CD4-positive, CD25-positive, alpha-beta regulatory T cell (primary cell): ENCODE data around the gene LYSET. TPM values are rescaled to one million over a fixed set of nuclear protein-coding genes. Genes with fewer than 3 reads are reported as not detected.
"Not testable (repeated sequence)": the region's sequence is repeated elsewhere in the genome, so short reads cannot be mapped to it uniquely, and the experiment has no call there.

ENCODE experiments used
- ATAC-seq, 2 donors: fragments of 150-1000 bp; cut with Tn5 transposase; one replicate each; pipeline ENCODE4 v1.10.0; 2021; ENCODE audit warnings: low read depth in 2 of 2, moderate number of reproducible peaks in 2 of 2, moderate library complexity in 1 of 2
- DNase-seq, 3 donors: peaks; one replicate each; pipeline versions ENCODE4 v3.0.0 to v3.0.0-alpha.2; 2012 to 2022; ENCODE audit warnings: mixed read lengths in 1 of 3
- H3K27ac ChIP-seq: one replicate; pipeline ENCODE4 v1.7.0; 2013; ENCODE audit warnings: mild to moderate bottlenecking, low read length; ENCODE audit not compliant: insufficient read depth, poor library complexity, severe bottlenecking
- H3K27me3 ChIP-seq: one replicate; pipeline ENCODE4 v1.7.0; 2013; ENCODE audit warnings: low read length; ENCODE audit not compliant: control insufficient read depth, insufficient read depth
- H3K36me3 ChIP-seq: one replicate; pipeline ENCODE4 v1.7.0; 2013; ENCODE audit warnings: mild to moderate bottlenecking, low read length, moderate library complexity; ENCODE audit not compliant: control insufficient read depth, insufficient read depth
- H3K4me1 ChIP-seq: 2 replicates; pipeline ENCODE4 v1.7.0; 2013; ENCODE audit warnings: mild to moderate bottlenecking, low read length; ENCODE audit not compliant: insufficient read depth, control insufficient read depth, poor library complexity, severe bottlenecking
- H3K4me3 ChIP-seq: one replicate; pipeline ENCODE4 v1.7.0; 2013; ENCODE audit warnings: low read depth, mild to moderate bottlenecking, low read length, moderate library complexity
- H3K9me3 ChIP-seq, 2 experiments: 1 replicate in 1 of 2; 2 replicates in 1 of 2; pipeline ENCODE4 v1.7.0; 2013; ENCODE audit warnings: low read length in 2 of 2, mild to moderate bottlenecking in 1 of 2, moderate library complexity in 1 of 2; ENCODE audit not compliant: control insufficient read depth in 2 of 2
- H3K27ac Mint-ChIP-seq, 3 donors: one replicate each; pipeline ENCODE4 v1.8.0; 2020 to 2022; ENCODE audit warnings: mild to moderate bottlenecking in 3 of 3, mixed read lengths in 3 of 3, moderate library complexity in 2 of 3
- H3K27me3 Mint-ChIP-seq: one replicate; pipeline ENCODE4 v1.8.0; 2022; ENCODE audit warnings: mild to moderate bottlenecking, mixed read lengths
- H3K36me3 Mint-ChIP-seq: one replicate; pipeline ENCODE4 v1.8.0; 2020; ENCODE audit warnings: mixed read lengths
- H3K4me1 Mint-ChIP-seq, 4 donors: one replicate each; pipeline ENCODE4 v1.8.0; 2020 to 2022; ENCODE audit warnings: mixed read lengths in 4 of 4, mild to moderate bottlenecking in 1 of 4
- H3K4me3 Mint-ChIP-seq, 4 donors: one replicate each; pipeline ENCODE4 v1.8.0; 2020 to 2022; ENCODE audit warnings: mild to moderate bottlenecking in 4 of 4, mixed read lengths in 4 of 4, moderate library complexity in 3 of 4
- H3K9me3 Mint-ChIP-seq, 7 donors: one replicate each; pipeline ENCODE4 v1.8.0; 2020 to 2022; ENCODE audit warnings: mixed read lengths in 7 of 7, mild to moderate bottlenecking in 3 of 7, moderate library complexity in 2 of 7
- polyA plus RNA-seq, 4 donors: library from polyadenylated mRNA; unstranded; fragments of 300-500 nt; fragmentation: Illumina TruSeq; gene quantifications; one replicate each; pipeline ENCODE4 v1.2.3, GENCODE V29; 2021
- total RNA-seq: library from RNA; stranded (reverse); gene quantifications from one replicate; pipeline ENCODE4 v1.2.3, GENCODE V29; 2022

Gene LYSET
- total and polyA plus RNA-seq, 5 donors from 2014 or later, result 6.9 to 43.1 (median 36.0) TPM

DNA sequence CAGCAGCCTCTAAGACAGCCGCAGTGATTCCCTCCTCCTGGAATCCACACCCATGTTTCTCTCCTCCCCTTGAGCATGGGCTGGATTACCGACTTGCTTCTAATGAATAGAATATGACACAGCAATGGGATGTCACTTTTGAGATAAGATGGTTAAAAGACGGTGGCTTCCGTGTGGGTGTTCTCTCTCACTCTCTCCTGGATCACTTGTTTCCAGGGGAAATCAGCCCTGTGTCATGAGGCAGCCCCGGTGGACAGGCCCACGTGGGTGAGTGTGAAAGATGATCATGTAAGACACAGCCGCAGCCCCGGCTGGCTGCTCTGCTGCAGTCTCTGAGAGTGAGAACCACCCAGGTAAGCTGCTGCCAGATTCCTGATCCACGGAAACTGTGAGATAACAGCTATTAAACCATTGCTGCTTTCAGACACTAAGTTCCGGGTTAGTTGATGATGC lies 11.1 kb upstream of the LYSET start:
- Mint-ChIP-seq H3K9me3 (no peaks in the 10 kb centered on the region), H3K27me3 (no peaks in the 10 kb centered on the region), H3K36me3 (no peaks in the 10 kb centered on the region), H3K4me3 (no peak overlapping the region), H3K4me1 (peaks cover 2 to 9% (median 5%) of the 10 kb centered on the region in 4 donors), H3K27ac (peak overlapping the region in 1 of 3 donors; percentile 26)
- Histone ChIP-seq H3K27ac (no peak overlapping the region), H3K36me3 (no peaks in the 10 kb centered on the region), H3K4me1 (no peaks in the 10 kb centered on the region), H3K9me3 (no peaks in the 10 kb centered on the region), H3K27me3 (no peaks in the 10 kb centered on the region), H3K4me3 (no peak overlapping the region)
- ATAC-seq, result no peak
- DNase-seq, result no peak

GRCh38 chr14:93174731-93175130 lies 10.4 kb upstream of the LYSET start:
- not testable (repeated sequence) for H3K4me1 Mint-ChIP-seq, H3K27ac ChIP-seq, H3K4me3 Mint-ChIP-seq, ATAC-seq, DNase-seq, H3K9me3 Mint-ChIP-seq, H3K27ac Mint-ChIP-seq, H3K36me3 ChIP-seq, H3K4me1 ChIP-seq, H3K9me3 ChIP-seq, H3K36me3 Mint-ChIP-seq, H3K27me3 ChIP-seq, H3K27me3 Mint-ChIP-seq, H3K4me3 ChIP-seq

GRCh38 chr14:93175492-93175891 lies 9.6 kb upstream of the LYSET start:
- Histone ChIP-seq H3K36me3 (no peaks in the 10 kb centered on the region), H3K9me3 (no peaks in the 10 kb centered on the region), H3K27me3 (no peaks in the 10 kb centered on the region), H3K4me3 (no peak overlapping the region), H3K27ac (no peak overlapping the region), H3K4me1 (no peaks in the 10 kb centered on the region)
- Mint-ChIP-seq H3K4me1 (peaks cover 2 to 9% (median 5%) of the 10 kb centered on the region in 4 donors), H3K27ac (no peak overlapping the region), H3K9me3 (no peaks in the 10 kb centered on the region), H3K4me3 (no peak overlapping the region), H3K36me3 (no peaks in the 10 kb centered on the region), H3K27me3 (no peaks in the 10 kb centered on the region)
- DNase-seq, result no peak
- no peak for ATAC-seq

- Histone ChIP-seq H3K4me1 (peaks cover 35% of the 10 kb centered on the region), H3K27me3 (no peaks in the 10 kb centered on the region), H3K4me3 (peak overlapping the region; percentile 87), H3K27ac (peak overlapping the region; percentile 97), H3K9me3 (no peaks in the 10 kb centered on the region), H3K36me3 (peaks cover 11% of the 10 kb centered on the region)
- H3K4me3 Mint-ChIP-seq, result peak overlapping the region; percentile 88 to 96 (median 90)
- H3K9me3 Mint-ChIP-seq, result no peaks in the 10 kb centered on the region
- DNase-seq (no peak), ATAC-seq (no peak)
- H3K4me1 Mint-ChIP-seq, result peaks cover 18 to 47% (median 39%) of the 10 kb centered on the region in 4 donors
- peaks cover 4% of the 10 kb centered on the region for H3K27me3 Mint-ChIP-seq
- H3K27ac Mint-ChIP-seq, result peak overlapping the region; percentile 74 to 91 (median 88)
- peaks cover 16% of the 10 kb centered on the region for H3K36me3 Mint-ChIP-seq
These were observed 1.4 kb upstream of the LYSET start for GRCh38 chr14:93183596-93184317.

- Mint-ChIP-seq H3K4me3 (peak overlapping the region; percentile 94 to 99 (median 95)), H3K36me3 (peaks cover 19% of the 10 kb centered on the region), H3K27ac (peak overlapping the region; percentile 97 to 99 (median 98)), H3K27me3 (peaks cover 4% of the 10 kb centered on the region), H3K4me1 (peaks cover 27 to 50% (median 39%) of the 10 kb centered on the region in 4 donors), H3K9me3 (no peaks in the 10 kb centered on the region)
- no peaks in the 10 kb centered on the region for H3K9me3 ChIP-seq
- peak overlapping the region; percentile 91 for H3K4me3 ChIP-seq
- peaks cover 15% of the 10 kb centered on the region for H3K36me3 ChIP-seq
- ATAC-seq (no peak), DNase-seq (no peak)
- H3K4me1 ChIP-seq, result peaks cover 35% of the 10 kb centered on the region
- peak overlapping the region; percentile 97 for H3K27ac ChIP-seq
- H3K27me3 ChIP-seq, result no peaks in the 10 kb centered on the region
These were observed 218 bp downstream of the LYSET start for GRCh38 chr14:93185349-93185720.

DNA sequence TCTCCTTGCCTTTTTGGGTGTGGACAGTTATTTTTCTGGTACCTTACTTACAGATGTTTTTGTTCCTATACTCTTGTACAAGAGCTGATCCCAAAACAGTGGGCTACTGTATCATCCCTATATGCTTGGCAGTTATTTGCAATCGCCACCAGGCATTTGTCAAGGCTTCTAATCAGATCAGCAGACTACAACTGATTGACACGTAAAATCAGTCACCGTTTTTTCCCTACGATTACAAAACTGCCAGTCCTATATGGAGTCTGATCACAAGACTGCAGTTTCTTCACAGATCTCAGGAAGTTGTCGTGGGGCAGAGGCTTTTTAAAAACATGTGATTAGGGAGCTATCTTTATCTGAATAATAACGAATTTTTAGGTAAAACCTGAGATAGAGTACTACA lies 1.3 kb downstream of the LYSET start:
- H3K27ac Mint-ChIP-seq, result peak overlapping the region; percentile 1 to 98 (median 59)
- peaks cover 27 to 50% (median 39%) of the 10 kb centered on the region in 4 donors for H3K4me1 Mint-ChIP-seq
- no peak overlapping the region for H3K4me3 ChIP-seq
- no peak for DNase-seq
- H3K9me3 Mint-ChIP-seq, result no peaks in the 10 kb centered on the region
- H3K27me3 Mint-ChIP-seq, result peaks cover 4% of the 10 kb centered on the region
- no peaks in the 10 kb centered on the region for H3K27me3 ChIP-seq
- ATAC-seq, result no peak
- H3K4me1 ChIP-seq, result peaks cover 35% of the 10 kb centered on the region
- H3K4me3 Mint-ChIP-seq, result peak overlapping the region; percentile 43 to 81 (median 76)
- no peaks in the 10 kb centered on the region for H3K9me3 ChIP-seq
- H3K36me3 Mint-ChIP-seq, result peaks cover 19% of the 10 kb centered on the region
- H3K27ac ChIP-seq, result peak overlapping the region; percentile 54
- peaks cover 15% of the 10 kb centered on the region for H3K36me3 ChIP-seq

- no peaks in the 10 kb centered on the region for H3K27me3 ChIP-seq
- H3K4me3 Mint-ChIP-seq, result peak overlapping the region in 3 of 4 donors; percentile 38 to 77 (median 43)
- peaks cover 14% of the 10 kb centered on the region for H3K36me3 Mint-ChIP-seq
- peaks cover 15% of the 10 kb centered on the region for H3K36me3 ChIP-seq
- no peak overlapping the region for H3K4me3 ChIP-seq
- peaks cover 4% of the 10 kb centered on the region for H3K27me3 Mint-ChIP-seq
- no peaks in the 10 kb centered on the region for H3K9me3 ChIP-seq
- ATAC-seq, result no peak
- DNase-seq, result no peak
- H3K27ac Mint-ChIP-seq, result peak overlapping the region in 1 of 3 donors; percentile 1
- peaks cover 27 to 45% (median 36%) of the 10 kb centered on the region in 4 donors for H3K4me1 Mint-ChIP-seq
- peak overlapping the region; percentile 54 for H3K27ac ChIP-seq
- H3K9me3 Mint-ChIP-seq, result no peaks in the 10 kb centered on the region
- H3K4me1 ChIP-seq, result peaks cover 35% of the 10 kb centered on the region
These were observed 1.8 kb downstream of the LYSET start for GRCh38 chr14:93186956-93187355.
